SJSA1 (cell line): ENCODE data around the gene RBM10. TPM values are rescaled to one million over a fixed set of nuclear protein-coding genes. Genes with fewer than 3 reads are reported as not detected.
"Not testable (repeated sequence)": the region's sequence is repeated elsewhere in the genome, so short reads cannot be mapped to it uniquely, and the experiment has no call there.

Experiments
- DNase-seq, 2 experiments: peaks; one replicate each; pipeline ENCODE4 v3.0.0-alpha.2; 2015 to 2020; ENCODE audit warnings: low spot score in 2 of 2, low read depth in 1 of 2
- H3K27ac ChIP-seq: fragments of 250-450 bp; sonication (Bioruptor Pico); 2 replicates; pipeline ENCODE4 v1.5.1; 2020; ENCODE audit warnings: mild to moderate bottlenecking, moderate library complexity
- H3K27me3 ChIP-seq: fragments of 250-450 bp; sonication (Bioruptor Pico); replicated peaks from 2 replicates; pipeline ENCODE4 v1.5.1; 2020; ENCODE audit warnings: mild to moderate bottlenecking, moderate library complexity
- H3K36me3 ChIP-seq: fragments of 250-450 bp; sonication (Bioruptor Pico); 2 replicates; pipeline ENCODE4 v1.5.1; 2020; ENCODE audit warnings: mild to moderate bottlenecking
- H3K4me1 ChIP-seq: fragments of 250-450 bp; sonication (Bioruptor Pico); replicated peaks from 2 replicates; pipeline ENCODE4 v1.6.1; 2021; ENCODE audit warnings: mild to moderate bottlenecking
- H3K4me3 ChIP-seq: fragments of 250-450 bp; sonication (Bioruptor Pico); 2 replicates; pipeline ENCODE4 v1.5.1; 2020; ENCODE audit warnings: mild to moderate bottlenecking
- H3K9me3 ChIP-seq: fragments of 250-450 bp; sonication (Bioruptor Pico); replicated peaks from 2 replicates; pipeline ENCODE4 v1.5.1; 2020; ENCODE audit warnings: mild to moderate bottlenecking
- total RNA-seq: library from RNA; depleted of rRNA; stranded (reverse); fragments of >200 nt; shearing (Covaris generic); gene quantifications from 2 replicates; pipeline ENCODE4 v1.2.3, GENCODE V29; 2014; rRNA removed

The RBM10 gene, protein sequence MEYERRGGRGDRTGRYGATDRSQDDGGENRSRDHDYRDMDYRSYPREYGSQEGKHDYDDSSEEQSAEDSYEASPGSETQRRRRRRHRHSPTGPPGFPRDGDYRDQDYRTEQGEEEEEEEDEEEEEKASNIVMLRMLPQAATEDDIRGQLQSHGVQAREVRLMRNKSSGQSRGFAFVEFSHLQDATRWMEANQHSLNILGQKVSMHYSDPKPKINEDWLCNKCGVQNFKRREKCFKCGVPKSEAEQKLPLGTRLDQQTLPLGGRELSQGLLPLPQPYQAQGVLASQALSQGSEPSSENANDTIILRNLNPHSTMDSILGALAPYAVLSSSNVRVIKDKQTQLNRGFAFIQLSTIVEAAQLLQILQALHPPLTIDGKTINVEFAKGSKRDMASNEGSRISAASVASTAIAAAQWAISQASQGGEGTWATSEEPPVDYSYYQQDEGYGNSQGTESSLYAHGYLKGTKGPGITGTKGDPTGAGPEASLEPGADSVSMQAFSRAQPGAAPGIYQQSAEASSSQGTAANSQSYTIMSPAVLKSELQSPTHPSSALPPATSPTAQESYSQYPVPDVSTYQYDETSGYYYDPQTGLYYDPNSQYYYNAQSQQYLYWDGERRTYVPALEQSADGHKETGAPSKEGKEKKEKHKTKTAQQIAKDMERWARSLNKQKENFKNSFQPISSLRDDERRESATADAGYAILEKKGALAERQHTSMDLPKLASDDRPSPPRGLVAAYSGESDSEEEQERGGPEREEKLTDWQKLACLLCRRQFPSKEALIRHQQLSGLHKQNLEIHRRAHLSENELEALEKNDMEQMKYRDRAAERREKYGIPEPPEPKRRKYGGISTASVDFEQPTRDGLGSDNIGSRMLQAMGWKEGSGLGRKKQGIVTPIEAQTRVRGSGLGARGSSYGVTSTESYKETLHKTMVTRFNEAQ
- 41.6 and 61.6 TPM in 2 replicates for total RNA-seq

GRCh38 chrX:47144626-47145394 lies at the start of gene RBM10, which contains the start of gene NDUFB11:
TSS of gene RBM10 (plus strand) at chrX:47145221. CDS start at chrX:47147482, 2,261 bp downstream.
TSS of gene NDUFB11 (minus strand) at chrX:47144702. CDS start at chrX:47144679, 23 bp downstream.
- Histone ChIP-seq H3K9me3 (no peaks in the 10 kb centered on the region), H3K4me3 (peak within 1 kb of the TSS; percentile 71), H3K27me3 (no peaks in the 10 kb centered on the region), H3K4me1 (0 out of 2 replicates have a peak, but pooled peaks cover 3% of the 10 kb centered on the region), H3K27ac (peak within 1 kb of the TSS; percentile 62), H3K36me3 (peaks cover 2% of the 10 kb centered on the region)
- peak; percentile 91 to 94 for DNase-seq

DNA sequence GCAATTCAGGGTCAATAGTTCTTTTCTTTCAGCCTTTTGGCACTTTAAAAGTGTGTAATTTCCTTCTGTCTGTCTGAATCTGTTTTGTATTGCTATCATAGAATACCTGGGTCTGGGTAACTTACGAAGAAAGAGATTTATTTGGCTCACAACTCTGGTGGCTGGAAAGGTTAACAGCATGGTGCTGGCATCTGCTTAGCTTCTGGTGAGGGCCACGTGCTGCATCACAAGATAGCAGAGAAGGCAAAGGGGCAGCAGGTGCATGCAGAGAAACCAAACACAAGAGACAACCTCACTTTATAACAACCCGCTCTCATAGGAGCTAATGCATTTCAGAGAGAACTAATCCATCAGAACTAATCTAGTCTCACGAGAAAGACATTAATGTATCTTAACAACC lies 48.0 kb upstream of the RBM10 start:
- no peak overlapping the region for H3K27ac ChIP-seq
- no peaks in the 10 kb centered on the region for H3K9me3 ChIP-seq
- H3K36me3 ChIP-seq = no peaks in the 10 kb centered on the region
- H3K27me3 ChIP-seq = no peaks in the 10 kb centered on the region
- no peaks in the 10 kb centered on the region; the same call in 1 of the 2 replicates for H3K4me1 ChIP-seq
- DNase-seq = no peak
- H3K4me3 ChIP-seq = no peak overlapping the region

DNA sequence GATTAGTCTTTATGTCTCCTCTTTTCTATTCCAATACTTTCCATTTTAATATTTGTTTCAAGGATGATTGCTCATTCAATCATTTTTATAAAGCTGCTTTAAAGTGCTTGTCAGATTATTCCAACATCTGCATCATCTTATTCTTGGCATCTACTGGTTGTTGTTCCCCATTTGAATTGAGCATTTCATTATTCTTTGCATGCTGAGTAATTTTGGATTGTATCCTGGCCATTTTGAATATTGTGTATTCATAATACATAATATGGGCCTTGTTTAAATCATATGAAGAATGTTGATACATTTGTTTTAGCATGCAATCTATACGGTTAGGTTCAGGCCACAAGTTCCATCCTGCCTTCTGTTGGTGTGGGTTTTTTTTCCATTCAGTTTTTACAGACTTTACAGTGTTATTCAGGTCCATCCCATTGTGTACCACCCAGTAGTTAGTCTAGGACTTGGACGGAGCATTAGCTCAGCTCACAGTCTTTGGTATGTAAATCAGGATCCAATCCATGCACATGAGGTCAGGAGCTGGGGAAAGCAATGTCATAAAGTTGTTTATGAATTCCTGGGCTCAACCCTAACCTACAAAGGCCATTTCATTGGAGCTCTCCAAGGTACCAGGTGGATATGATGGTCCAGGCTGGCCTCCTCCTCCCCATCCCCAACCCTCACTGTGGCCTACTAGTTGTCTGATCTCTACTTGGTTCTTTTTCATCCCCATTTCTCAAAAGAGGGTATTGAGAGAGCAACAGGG lies 46.5 kb upstream of the RBM10 start:
- no peaks in the 10 kb centered on the region for H3K27me3 ChIP-seq
- no peak overlapping the region for H3K27ac ChIP-seq
- no peaks in the 10 kb centered on the region for H3K36me3 ChIP-seq
- H3K4me1 ChIP-seq = no peaks in the 10 kb centered on the region
- no peaks in the 10 kb centered on the region for H3K9me3 ChIP-seq
- H3K4me3 ChIP-seq = no peak overlapping the region
- DNase-seq = no peak

- Histone ChIP-seq H3K36me3 (no peaks in the 10 kb centered on the region), H3K27me3 (no peaks in the 10 kb centered on the region)
Observed at GRCh38 chrX:47101206-47101605, 43.8 kb upstream of the RBM10 start.

GRCh38 chrX:47110936-47111615 lies 33.9 kb upstream of the RBM10 start:
- H3K36me3 ChIP-seq, DNase-seq, H3K4me3 ChIP-seq, H3K27me3 ChIP-seq, H3K4me1 ChIP-seq, H3K9me3 ChIP-seq, H3K27ac ChIP-seq: not testable (repeated sequence)

More at GRCh38 chrX:47101206-47101605, 43.8 kb upstream of the RBM10 start:
- DNase-seq = no peak
- H3K4me3 ChIP-seq = no peak overlapping the region
- H3K27ac ChIP-seq = no peak overlapping the region
- no peaks in the 10 kb centered on the region for H3K9me3 ChIP-seq
- H3K4me1 ChIP-seq = no peaks in the 10 kb centered on the region

DNA sequence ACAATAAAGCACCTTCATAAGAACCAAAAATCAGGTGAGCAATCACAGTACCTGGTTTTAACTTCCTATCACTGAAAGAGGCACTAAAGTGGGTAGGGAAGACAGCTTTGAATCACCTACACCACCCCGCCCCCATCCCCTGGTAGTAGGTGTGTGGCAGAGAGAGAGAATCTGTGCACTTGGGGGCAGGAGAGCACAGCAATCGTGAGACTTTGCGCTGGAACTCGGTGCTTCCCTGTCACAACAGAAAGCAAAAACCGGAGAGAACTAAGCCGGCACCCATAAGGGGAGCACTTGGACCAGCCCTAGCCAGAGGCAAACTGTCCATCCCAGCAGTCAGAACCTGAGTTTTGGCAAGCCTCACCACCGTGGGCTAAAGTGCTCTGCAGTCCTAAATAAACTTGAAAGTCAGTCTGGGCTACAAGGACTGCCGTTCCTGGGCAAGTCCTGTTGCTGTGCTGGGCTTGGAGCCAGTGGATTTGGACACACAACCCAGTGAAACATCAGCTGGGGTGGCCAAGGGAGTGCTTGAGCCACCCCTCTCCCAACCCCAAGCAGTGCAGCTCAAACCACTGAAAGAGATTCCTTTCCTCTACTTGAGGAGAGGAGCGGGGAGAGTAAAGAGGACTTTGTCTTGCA lies 32.6 kb upstream of the RBM10 start:
- DNase-seq = no peak
- no peak overlapping the region for H3K27ac ChIP-seq
- no peak overlapping the region for H3K4me3 ChIP-seq
- H3K27me3 ChIP-seq = no peaks in the 10 kb centered on the region
- H3K9me3 ChIP-seq = no peaks in the 10 kb centered on the region
- H3K36me3 ChIP-seq = no peaks in the 10 kb centered on the region
- H3K4me1 ChIP-seq = no peaks in the 10 kb centered on the region

DNA sequence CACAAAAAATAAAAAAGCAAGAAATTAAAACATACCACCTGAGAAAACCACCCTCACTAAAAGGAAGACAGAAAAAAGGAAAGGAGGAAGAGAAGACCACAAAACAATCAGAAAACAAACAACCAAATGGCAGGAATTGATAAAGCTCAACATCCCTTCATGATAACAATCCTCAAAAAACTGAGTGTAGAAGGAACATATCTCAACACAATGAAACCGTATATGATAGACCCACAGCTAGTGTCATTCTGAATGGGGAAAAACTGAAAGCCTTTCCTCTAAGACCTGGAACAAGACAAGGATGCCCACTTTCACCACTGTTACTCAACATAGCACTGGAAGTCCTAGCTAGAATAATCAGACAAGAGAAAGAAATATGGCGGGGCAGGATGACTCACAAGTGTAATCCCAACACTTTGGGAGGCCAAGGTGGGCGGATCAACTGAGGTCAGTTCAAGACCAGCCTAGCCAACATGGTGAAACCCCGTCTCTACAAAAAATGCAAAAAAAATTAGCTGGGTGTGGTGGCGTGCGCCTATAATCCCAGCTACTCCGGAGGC lies 28.4 kb upstream of the RBM10 start:
- H3K27me3 ChIP-seq, H3K36me3 ChIP-seq, H3K27ac ChIP-seq, H3K9me3 ChIP-seq, H3K4me3 ChIP-seq, H3K4me1 ChIP-seq, DNase-seq: not testable (repeated sequence)

DNA sequence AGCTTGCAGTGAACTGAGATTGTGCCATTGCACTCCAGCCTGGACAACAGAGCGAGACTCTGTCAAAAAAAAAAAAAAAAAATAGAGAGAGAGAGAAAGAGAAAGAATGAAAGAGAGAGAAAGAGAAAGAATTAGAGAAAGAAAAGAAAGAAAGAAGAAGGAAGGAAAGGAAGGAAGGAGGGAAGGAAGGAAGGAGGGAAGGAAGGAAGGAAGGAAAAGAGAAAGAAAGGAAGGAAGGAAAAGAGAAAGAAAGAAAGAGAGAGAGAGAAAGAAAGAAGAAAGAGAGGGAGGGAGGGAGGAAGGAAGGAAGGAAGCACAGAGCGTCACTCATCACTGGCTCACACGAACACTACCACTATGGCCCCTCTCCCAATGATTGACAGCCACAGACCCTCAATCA lies 20.6 kb upstream of the RBM10 start:
- not testable (repeated sequence) for H3K36me3 ChIP-seq, H3K4me3 ChIP-seq, H3K4me1 ChIP-seq, H3K9me3 ChIP-seq, H3K27ac ChIP-seq, H3K27me3 ChIP-seq, DNase-seq

- Histone ChIP-seq H3K4me1 (no peaks in the 10 kb centered on the region), H3K9me3 (no peaks in the 10 kb centered on the region), H3K27me3 (no peaks in the 10 kb centered on the region), H3K4me3 (peak overlapping the region; percentile 51), H3K36me3 (no peaks in the 10 kb centered on the region), H3K27ac (0 out of 2 replicates have a peak overlapping the region, but pooled peaks have one; percentile 22)
- DNase-seq = peak; percentile 87 to 96
Observed at GRCh38 chrX:47129157-47129898, 15.7 kb upstream of the RBM10 start.

DNA sequence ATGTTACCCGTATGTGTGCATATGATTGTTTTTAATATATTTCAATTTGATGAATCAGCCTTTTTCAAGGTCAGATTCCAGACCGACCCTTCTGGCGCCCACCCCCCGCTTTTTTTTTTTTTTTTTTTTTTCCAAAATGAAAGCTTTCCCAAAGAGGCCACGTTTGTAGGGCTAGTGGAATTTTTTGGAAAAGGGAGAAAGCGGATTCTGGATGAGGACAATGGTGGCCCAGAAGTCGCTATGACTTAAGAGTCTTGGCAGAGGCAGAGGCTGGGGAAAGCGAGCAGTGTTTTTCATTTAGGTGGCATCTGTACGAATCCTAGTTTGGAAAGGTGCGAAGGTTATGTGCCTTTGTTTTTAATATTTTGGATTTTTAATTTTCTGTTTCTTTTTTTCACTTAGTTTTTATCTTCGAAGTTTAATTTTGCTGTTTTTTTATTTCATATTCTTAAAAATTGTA lies 15.1 kb upstream of the RBM10 start:
- Histone ChIP-seq H3K36me3 (no peaks in the 10 kb centered on the region), H3K9me3 (no peaks in the 10 kb centered on the region), H3K4me3 (peak overlapping the region; percentile 51), H3K27me3 (no peaks in the 10 kb centered on the region), H3K27ac (no peak overlapping the region), H3K4me1 (no peaks in the 10 kb centered on the region)
- DNase-seq = no peak

- Histone ChIP-seq H3K4me1 (no peaks in the 10 kb centered on the region), H3K4me3 (no peak overlapping the region), H3K27ac (no peak overlapping the region), H3K27me3 (no peaks in the 10 kb centered on the region), H3K36me3 (no peaks in the 10 kb centered on the region), H3K9me3 (no peaks in the 10 kb centered on the region)
- DNase-seq = no peak
Observed at GRCh38 chrX:47133493-47133892, 11.5 kb upstream of the RBM10 start.
